ENCODE measurements around the gene INVS. TPM values are rescaled to one million over a fixed set of nuclear protein-coding genes. Genes with fewer than 3 reads are reported as not detected.

INVS gene
- total RNA-seq, 6 donors from 2014 or later: 14.7 to 43.0 (median 23.3) TPM

- DNase-seq: no peak
- H3K9me3 ChIP-seq: peaks cover 20 to 28% (median 24%) of the 10 kb centered on the region in 4 donors
- H3K4me3 ChIP-seq: no peak overlapping the region
- no peaks in the 10 kb centered on the region for H3K4me1 ChIP-seq
- peaks cover 0 to 6% (median 0%) of the 10 kb centered on the region in 4 donors for H3K36me3 ChIP-seq
- ATAC-seq (ENCODE audit: low FRiP score in 2 of 2): no peak
- H3K27ac ChIP-seq: no peak overlapping the region
- no peak for TF ChIP-seq POLR2A (IDR thresholded peaks at IDR 0.05)
- TF ChIP-seq, protein P1, sequence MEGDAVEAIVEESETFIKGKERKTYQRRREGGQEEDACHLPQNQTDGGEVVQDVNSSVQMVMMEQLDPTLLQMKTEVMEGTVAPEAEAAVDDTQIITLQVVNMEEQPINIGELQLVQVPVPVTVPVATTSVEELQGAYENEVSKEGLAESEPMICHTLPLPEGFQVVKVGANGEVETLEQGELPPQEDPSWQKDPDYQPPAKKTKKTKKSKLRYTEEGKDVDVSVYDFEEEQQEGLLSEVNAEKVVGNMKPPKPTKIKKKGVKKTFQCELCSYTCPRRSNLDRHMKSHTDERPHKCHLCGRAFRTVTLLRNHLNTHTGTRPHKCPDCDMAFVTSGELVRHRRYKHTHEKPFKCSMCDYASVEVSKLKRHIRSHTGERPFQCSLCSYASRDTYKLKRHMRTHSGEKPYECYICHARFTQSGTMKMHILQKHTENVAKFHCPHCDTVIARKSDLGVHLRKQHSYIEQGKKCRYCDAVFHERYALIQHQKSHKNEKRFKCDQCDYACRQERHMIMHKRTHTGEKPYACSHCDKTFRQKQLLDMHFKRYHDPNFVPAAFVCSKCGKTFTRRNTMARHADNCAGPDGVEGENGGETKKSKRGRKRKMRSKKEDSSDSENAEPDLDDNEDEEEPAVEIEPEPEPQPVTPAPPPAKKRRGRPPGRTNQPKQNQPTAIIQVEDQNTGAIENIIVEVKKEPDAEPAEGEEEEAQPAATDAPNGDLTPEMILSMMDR (IDR thresholded peaks at IDR 0.05): no peak
- no peak for TF ChIP-seq POLR2AphosphoS5 (IDR thresholded peaks at IDR 0.05)
- TF ChIP-seq EP300 (IDR thresholded peaks at IDR 0.05): no peak
- no peaks in the 10 kb centered on the region for H3K27me3 ChIP-seq
These were observed 92.2 kb downstream of the INVS start for GRCh38 chr9:100191264-100191663.

DNA sequence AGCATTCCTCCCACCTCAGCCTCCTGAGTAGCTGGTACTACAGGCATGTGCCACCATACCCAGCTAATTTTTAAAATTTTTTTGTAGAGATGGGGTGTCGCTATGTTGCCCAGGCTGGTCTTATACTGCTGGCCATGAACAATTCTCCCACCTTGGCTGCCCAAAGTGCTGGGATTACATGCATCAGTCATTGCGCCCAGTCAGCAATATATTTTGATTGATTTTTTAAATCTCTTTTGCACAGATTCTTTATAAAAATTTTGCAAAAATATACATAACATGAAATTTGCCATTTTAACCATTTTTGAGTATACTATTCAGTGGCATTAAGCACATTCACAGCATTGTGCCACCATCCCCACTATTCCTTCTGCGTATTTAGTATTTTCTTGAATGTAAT is 94.0 kb downstream of the INVS start:
- Histone ChIP-seq H3K27me3 (no peaks in the 10 kb centered on the region), H3K9me3 (peaks cover 20 to 28% (median 24%) of the 10 kb centered on the region in 4 donors), H3K4me3 (no peak overlapping the region), H3K27ac (no peak overlapping the region), H3K4me1 (no peaks in the 10 kb centered on the region), H3K36me3 (peaks cover 0 to 6% (median 0%) of the 10 kb centered on the region in 4 donors)
- no peak for TF ChIP-seq EP300 (IDR thresholded peaks at IDR 0.05)
- TF ChIP-seq, protein P1 (IDR thresholded peaks at IDR 0.05): no peak
- no peak for TF ChIP-seq POLR2A (IDR thresholded peaks at IDR 0.05)
- TF ChIP-seq POLR2AphosphoS5 (IDR thresholded peaks at IDR 0.05): no peak
- DNase-seq: no peak
- no peak for ATAC-seq (ENCODE audit: low FRiP score in 2 of 2)
- WGBS, 2 donors: 98 to 100% methylated on average over 3 of the region's 3 CpGs

- peaks cover 0 to 6% (median 0%) of the 10 kb centered on the region in 4 donors for H3K36me3 ChIP-seq
- no peaks in the 10 kb centered on the region for H3K4me1 ChIP-seq
- peaks cover 6 to 9% (median 8%) of the 10 kb centered on the region in 4 donors for H3K9me3 ChIP-seq
- 91 to 94% methylated on average over 3 of the region's 3 CpGs for WGBS, 2 donors
- H3K27ac ChIP-seq: no peak overlapping the region
- DNase-seq (no peak), ATAC-seq (ENCODE audit: low FRiP score in 2 of 2) (no peak)
- TF ChIP-seq, protein P1 (IDR thresholded peaks at IDR 0.05): no peak
- TF ChIP-seq POLR2AphosphoS5 (IDR thresholded peaks at IDR 0.05) (no peak), EP300 (IDR thresholded peaks at IDR 0.05) (no peak), POLR2A (IDR thresholded peaks at IDR 0.05) (no peak)
- H3K4me3 ChIP-seq: no peak overlapping the region
- H3K27me3 ChIP-seq: no peaks in the 10 kb centered on the region
These were observed 97.2 kb downstream of the INVS start for GRCh38 chr9:100196215-100196614.

- 66 to 76% methylated on average over 1 of the region's 1 CpG for WGBS, 2 donors
- H3K36me3 ChIP-seq: peaks cover 0 to 6% (median 0%) of the 10 kb centered on the region in 4 donors
- H3K27me3 ChIP-seq: no peaks in the 10 kb centered on the region
- TF ChIP-seq POLR2A (IDR thresholded peaks at IDR 0.05) (no peak), POLR2AphosphoS5 (IDR thresholded peaks at IDR 0.05) (no peak), EP300 (IDR thresholded peaks at IDR 0.05) (no peak)
- TF ChIP-seq, protein P1 (IDR thresholded peaks at IDR 0.05): no peak
- ATAC-seq (ENCODE audit: low FRiP score in 2 of 2): no peak
- H3K4me1 ChIP-seq: no peaks in the 10 kb centered on the region
- no peak overlapping the region for H3K27ac ChIP-seq
- DNase-seq: no peak
- H3K4me3 ChIP-seq: no peak overlapping the region
- H3K9me3 ChIP-seq: peaks cover under 1 to 3% (median 2%) of the 10 kb centered on the region in 4 donors
These were observed 97.8 kb downstream of the INVS start for GRCh38 chr9:100196828-100197227.

- Histone ChIP-seq H3K27me3 (no peaks in the 10 kb centered on the region), H3K36me3 (peaks cover 0 to 6% (median 0%) of the 10 kb centered on the region in 4 donors), H3K9me3 (no peaks in the 10 kb centered on the region), H3K4me1 (no peaks in the 10 kb centered on the region), H3K27ac (no peak overlapping the region), H3K4me3 (no peak overlapping the region)
- ATAC-seq (ENCODE audit: low FRiP score in 2 of 2) (no peak), DNase-seq (no peak)
- TF ChIP-seq POLR2AphosphoS5 (IDR thresholded peaks at IDR 0.05) (no peak), POLR2A (IDR thresholded peaks at IDR 0.05) (no peak), EP300 (IDR thresholded peaks at IDR 0.05) (no peak)
- TF ChIP-seq, protein P1 (IDR thresholded peaks at IDR 0.05): no peak
These were observed 98.5 kb downstream of the INVS start for GRCh38 chr9:100197553-100197952.

Measured in upper lobe of left lung (tissue), 6 donors.